ENCODE results near the gene SREBF1. TPM values are rescaled to one million over a fixed set of nuclear protein-coding genes. Genes with fewer than 3 reads are reported as not detected.

Gene SREBF1
- total and polyA plus RNA-seq, 2 of the 8 experiments (the other 6 are each of a cell fraction or from before 2014, with no cell fraction given), result 28.6 to 70.8 TPM

DNA sequence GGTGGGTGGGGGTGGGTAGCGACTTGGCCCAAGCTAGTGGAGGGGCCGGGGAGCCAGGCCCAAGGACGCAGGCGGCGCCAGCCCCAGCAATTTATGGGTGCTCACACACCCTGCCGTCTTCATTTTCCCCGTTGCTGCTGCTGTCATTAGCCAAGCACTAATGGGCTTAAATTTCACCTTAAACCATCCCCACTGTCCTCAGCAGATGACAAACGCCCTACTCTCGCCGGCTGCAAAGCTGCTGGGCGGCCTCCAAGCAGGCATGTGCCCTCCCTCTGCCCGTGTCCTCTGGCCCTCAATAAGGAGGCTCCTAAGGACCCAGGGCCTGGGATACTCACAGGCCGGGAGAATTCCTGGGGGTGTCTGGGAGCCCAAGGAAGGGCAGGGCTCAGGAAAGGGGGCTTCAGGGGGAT, 66.1 kb downstream of the SREBF1 start:
- H2BK5ac ChIP-seq (ENCODE audit: low read depth, low read length), result no peak overlapping the region
- H3K4me2 ChIP-seq (ENCODE audit: insufficient read depth in 1 of 2, low read depth in 2 of 2, low read length in 2 of 2), result no peak overlapping the region
- no peaks in the 10 kb centered on the region for H3K9me3 ChIP-seq (ENCODE audit: insufficient read depth in 2 of 2, low read depth in 1 of 2, low read length in 1 of 2)
- no peak overlapping the region for H3K9ac ChIP-seq (replicated peaks in 1 of 4; ENCODE audit: extremely low read depth in 1 of 4, low read depth in 3 of 4, low read length in 3 of 4)
- no peak overlapping the region for H3K18ac ChIP-seq (ENCODE audit: extremely low read depth, low read length)
- peaks cover 0 to 2% (median 0%) of the 10 kb centered on the region in 4 experiments; a peak in 2 of 7 replicates for H3K27me3 ChIP-seq (replicated peaks in 1 of 4; ENCODE audit: control insufficient read depth in 3 of 4, extremely low read depth in 1 of 4, insufficient read depth in 3 of 4, low read length in 3 of 4)
- peaks cover 0 to 8% (median 5%) of the 10 kb centered on the region in 4 experiments; a peak in 3 of 7 replicates for H3K4me1 ChIP-seq (replicated peaks in 1 of 4; ENCODE audit: control insufficient read depth in 3 of 4, insufficient read depth in 4 of 4, low read length in 3 of 4)
- 83% methylated on average over 8 of the region's 13 CpGs; no CpG with 5 or more reads in 1 of the 2 experiments for WGBS, 2 experiments (ENCODE audit: extremely low coverage in 1 of 2, insufficient coverage in 1 of 2, insufficient read length in 1 of 2, insufficient replicate concordance in 2 of 2, low coverage in 1 of 2, low lambda C conversion rate in 2 of 2, missing lambda C conversion rate in 1 of 2)
- H2BK120ac ChIP-seq (replicated peaks; ENCODE audit: low read depth, low read length), result no peak overlapping the region
- H3K79me2 ChIP-seq (ENCODE audit: control insufficient read depth in 1 of 2, insufficient read depth in 2 of 2, low read length in 2 of 2), result no peaks in the 10 kb centered on the region
- H3K36me3 ChIP-seq (ENCODE audit: control insufficient read depth in 2 of 4, insufficient read depth in 4 of 4, low read length in 3 of 4), result no peaks in the 10 kb centered on the region
- no peak overlapping the region for H3K4me3 ChIP-seq (ENCODE audit: extremely low read depth in 1 of 4, insufficient read depth in 2 of 4, low read depth in 3 of 4, low read length in 4 of 4)
- no peak overlapping the region for H3K56ac ChIP-seq (replicated peaks; ENCODE audit: insufficient read length, low read depth, low read length)
- no peak overlapping the region; the same call in 1 of the 2 replicates for H4K8ac ChIP-seq (ENCODE audit: extremely low read depth, insufficient read depth, low read length)
- POLR2A ChIA-PET (ENCODE audit: partially characterized antibody), result no interaction called here
- H3K23ac ChIP-seq (ENCODE audit: insufficient read length), result no peak overlapping the region
- H2BK20ac ChIP-seq (ENCODE audit: low read length), result no peak overlapping the region
- H4K5ac ChIP-seq (ENCODE audit: insufficient read length, low read depth, low read length), result no peak overlapping the region
- H4K91ac ChIP-seq (replicated peaks; ENCODE audit: insufficient read length, low read length), result no peak overlapping the region
- no peak overlapping the region for H3K4ac ChIP-seq (replicated peaks; ENCODE audit: insufficient read length, low read depth, low read length)
- no peak overlapping the region for H2AFZ ChIP-seq (ENCODE audit: low read length)
- no peak overlapping the region for H2BK15ac ChIP-seq (ENCODE audit: low read length)
- H3K23me2 ChIP-seq (ENCODE audit: low read depth, low read length), result peaks cover 1% of the 10 kb centered on the region; the same call in 1 of the 2 replicates
- CTCF ChIA-PET (ENCODE audit: partially characterized antibody), result interaction anchor here (0.6 to 1.8 kb wide), 8 partner anchors 10 to 77 kb away, joined by 3 to 6 read pairs (median 4); no protein-coding TSS in a partner anchor
- H3K79me1 ChIP-seq (ENCODE audit: low read depth, low read length), result no peaks in the 10 kb centered on the region
- H4K20me1 ChIP-seq (replicated peaks in 1 of 2; ENCODE audit: control insufficient read depth in 1 of 2, insufficient read depth in 2 of 2, low read length in 2 of 2), result peaks cover 0 to 1% of the 10 kb centered on the region in 2 experiments
- FAIRE-seq (no peak), DNase-seq (ENCODE audit: low read depth in 1 of 2, low spot score in 2 of 2) (no peak)
- no peak overlapping the region for H2BK12ac ChIP-seq (ENCODE audit: low read depth, low read length)
- no peak overlapping the region for H3K27ac ChIP-seq (ENCODE audit: low read depth, low read length)
- no peak overlapping the region for H3K14ac ChIP-seq (ENCODE audit: insufficient read length)
- H2AK5ac ChIP-seq (ENCODE audit: low read depth, low read length), result no peak overlapping the region
- TF ChIP-seq JUN (IDR thresholded peaks at IDR 0.05; ENCODE audit: low read depth, low read length) (no peak), SP2 (IDR thresholded peaks at IDR 0.05; ENCODE audit: low read length) (no peak), ZNF274 (IDR thresholded peaks at IDR 0.05; ENCODE audit: borderline replicate concordance, extremely low read depth, low read length) (no peak), CREB1 (IDR thresholded peaks at IDR 0.05) (no peak), TEAD4 (IDR thresholded peaks at IDR 0.05; ENCODE audit: low read depth, low read length) (no peak), RBBP5 (IDR thresholded peaks at IDR 0.05; ENCODE audit: borderline replicate concordance, low read depth, low read length) (no peak), GABPA (IDR thresholded peaks at IDR 0.05; ENCODE audit: borderline replicate concordance, insufficient read depth, low read length) (no peak), POLR2AphosphoS5 (IDR thresholded peaks at IDR 0.05; ENCODE audit: low read depth, low read length) (no peak)
- TF ChIP-seq, protein P1, sequence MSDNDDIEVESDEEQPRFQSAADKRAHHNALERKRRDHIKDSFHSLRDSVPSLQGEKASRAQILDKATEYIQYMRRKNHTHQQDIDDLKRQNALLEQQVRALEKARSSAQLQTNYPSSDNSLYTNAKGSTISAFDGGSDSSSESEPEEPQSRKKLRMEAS (IDR thresholded peaks at IDR 0.05), result no peak
